SKM-1 (cell line): ENCODE measurements around the gene SLC6A19.
A peak's percentile ranks its signal among the peaks of the same experiment; 100 is the strongest.

Experiments
- DNase-seq: peaks from one replicate; lab custom pipeline; 2025; ENCODE audit not compliant: unreplicated experiment; lab: John Stamatoyannopoulos, UW

The SLC6A19 gene

DNA sequence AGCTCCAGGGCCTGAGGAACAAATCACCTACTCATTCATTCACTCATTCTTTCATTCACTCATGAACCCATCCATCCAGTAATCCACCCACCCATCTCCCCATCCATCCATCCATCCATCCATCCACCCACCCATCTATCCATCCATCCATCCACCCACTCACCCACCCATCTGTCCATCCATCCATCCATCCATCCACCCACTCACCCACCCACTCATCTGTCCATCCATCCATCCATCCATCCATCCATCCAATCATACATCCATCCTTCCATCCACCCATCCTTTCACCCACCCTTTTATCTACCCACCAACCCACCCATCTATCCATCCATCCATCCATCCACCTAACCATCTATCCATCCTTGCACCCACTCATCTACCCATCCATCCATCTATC lies 35.5 kb upstream of the SLC6A19 start:
- no peak for DNase-seq

DNA sequence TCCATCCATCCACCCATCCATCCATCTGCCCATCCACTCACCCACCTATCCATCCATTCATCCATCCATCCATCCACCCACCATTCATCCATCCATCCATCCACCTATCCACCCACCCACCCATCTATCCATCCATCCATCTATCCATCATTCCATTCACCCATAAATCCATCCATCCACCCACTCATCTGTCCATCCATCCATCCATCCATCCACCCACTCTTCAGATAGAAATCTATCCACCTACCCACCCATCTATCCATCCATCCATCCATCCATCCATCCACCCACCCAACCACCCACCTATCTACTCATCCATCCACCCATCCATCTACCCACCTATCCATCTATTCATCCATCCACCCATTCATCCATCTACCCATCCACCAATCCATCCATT lies 35.0 kb upstream of the SLC6A19 start:
- DNase-seq, result no peak

DNA sequence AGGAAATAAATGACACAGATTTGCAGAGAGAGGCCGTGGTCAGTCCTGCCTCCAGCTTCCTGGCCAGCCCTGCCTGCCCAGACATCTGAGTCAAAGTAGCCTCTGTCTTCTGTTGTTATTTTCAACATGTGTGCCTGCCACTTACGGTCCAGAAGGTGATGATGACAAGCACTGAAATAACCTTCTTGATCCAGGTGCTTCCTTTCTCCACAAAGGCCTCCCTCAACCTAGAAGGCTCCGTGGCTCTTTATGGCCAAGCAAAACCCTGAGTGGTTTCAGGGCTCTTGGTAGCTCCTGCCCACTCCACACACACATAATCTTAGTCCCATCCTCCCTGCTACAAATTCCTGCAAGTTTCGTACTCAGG lies 34.1 kb upstream of the SLC6A19 start:
- no peak for DNase-seq

DNA sequence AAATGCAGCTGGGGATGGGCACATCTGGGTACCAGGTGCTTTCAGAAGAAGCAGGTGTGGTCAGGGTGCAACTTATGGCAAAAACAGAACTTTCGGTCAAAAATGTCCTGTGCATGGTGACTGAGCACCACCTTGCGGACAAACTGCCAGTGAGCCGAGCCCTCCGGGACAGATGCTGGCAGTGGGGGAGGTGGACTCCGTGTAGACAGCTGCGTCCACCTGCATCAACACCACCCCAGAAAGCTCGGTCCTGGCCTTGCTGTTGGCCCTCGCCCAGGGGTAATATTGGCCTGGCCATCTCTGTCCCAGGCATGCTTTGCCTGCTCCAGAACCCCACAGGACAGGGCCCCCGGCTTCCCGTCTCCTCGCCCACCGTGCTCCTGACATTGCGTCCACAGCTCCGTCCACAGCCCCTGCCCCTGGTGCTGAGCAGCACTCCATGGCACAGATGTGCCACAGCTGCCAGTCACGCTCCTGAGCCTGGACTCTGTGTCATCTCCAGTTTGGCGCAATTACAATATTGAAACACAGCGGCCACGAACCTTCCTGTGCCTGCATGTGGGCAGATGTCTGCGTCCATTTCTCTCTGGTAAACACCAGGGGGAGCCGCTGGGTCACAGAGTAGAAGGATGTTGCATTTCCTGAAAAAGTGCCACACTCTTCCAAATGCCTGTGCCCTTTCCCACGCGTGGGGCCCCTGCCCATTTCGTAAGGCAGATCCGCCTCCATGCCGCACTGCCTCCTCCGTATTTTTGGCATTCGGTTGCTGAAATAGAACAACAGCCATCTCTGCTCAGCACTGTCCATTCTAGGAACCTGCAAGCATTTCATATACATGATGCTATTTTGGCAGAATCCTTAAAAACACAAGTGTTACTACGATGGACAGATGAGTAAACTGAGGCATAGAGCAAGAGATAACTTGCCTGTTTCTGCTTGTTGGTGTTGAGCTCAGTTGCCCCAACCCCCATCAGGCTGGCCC lies 33.4 kb upstream of the SLC6A19 start:
- peak; percentile 53 for DNase-seq

DNA sequence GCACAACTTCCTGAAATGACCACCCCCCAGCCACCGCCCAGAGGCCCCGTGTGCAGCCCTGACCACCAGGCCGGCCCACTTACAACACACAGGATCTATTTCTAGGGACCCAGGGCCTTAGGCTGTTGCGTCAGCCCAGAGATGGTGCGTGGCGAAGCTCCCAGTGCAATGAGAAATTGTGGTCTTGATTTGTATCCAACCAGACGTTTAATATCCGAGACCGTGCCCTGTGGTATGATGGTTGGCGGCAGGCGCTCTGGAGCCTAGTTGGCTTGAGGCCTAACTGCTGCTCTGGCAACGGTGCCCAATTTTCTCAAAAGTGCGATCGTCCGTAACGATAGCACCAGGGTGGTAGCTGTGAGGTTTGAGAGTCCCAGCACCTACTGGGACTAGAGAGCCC lies 32.6 kb upstream of the SLC6A19 start:
- DNase-seq, result no peak

DNA sequence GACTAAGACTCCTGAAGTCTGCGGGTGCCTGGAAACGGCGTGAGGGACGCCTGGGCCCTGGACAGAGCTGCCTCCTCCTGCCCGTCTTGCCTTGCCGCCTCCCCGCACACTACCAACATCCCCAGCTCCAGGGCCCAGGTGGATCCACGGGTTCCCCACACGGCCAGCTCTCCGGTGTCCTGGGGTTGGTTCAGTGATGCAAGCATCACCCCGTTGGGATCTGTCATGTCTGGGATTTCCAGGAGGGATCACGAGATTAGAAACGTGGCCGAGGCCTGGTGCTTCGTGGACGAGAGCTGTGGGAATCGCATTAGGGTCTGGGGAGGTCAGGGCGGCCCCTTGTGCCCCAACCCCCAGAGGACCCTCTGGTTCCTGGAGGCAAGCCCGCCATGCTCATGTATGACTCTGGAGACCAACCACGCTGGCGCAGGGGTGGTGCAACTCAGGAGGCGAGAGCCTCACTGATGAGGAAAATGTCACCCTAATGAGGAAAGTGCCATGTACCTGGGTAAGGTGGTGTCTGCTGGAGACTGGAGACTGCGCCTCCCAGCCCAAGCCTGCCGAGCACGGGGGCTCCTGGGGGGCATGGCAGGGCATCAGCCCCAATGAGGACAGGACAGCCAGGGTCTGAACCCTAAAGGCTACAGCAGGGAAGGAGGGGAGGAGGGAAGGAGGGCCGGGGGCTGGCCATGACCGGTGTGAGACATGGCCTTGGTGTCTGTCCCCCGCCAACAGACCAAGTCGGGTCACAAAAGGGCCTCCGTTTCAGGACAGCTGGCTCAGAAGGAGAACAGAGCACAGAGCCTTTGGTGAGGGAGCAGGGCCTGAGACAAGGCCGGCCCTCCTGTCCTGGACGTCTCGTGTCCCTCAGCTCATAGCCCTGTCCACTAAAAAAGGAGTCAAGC lies 31.9 kb upstream of the SLC6A19 start:
- no peak for DNase-seq

DNA sequence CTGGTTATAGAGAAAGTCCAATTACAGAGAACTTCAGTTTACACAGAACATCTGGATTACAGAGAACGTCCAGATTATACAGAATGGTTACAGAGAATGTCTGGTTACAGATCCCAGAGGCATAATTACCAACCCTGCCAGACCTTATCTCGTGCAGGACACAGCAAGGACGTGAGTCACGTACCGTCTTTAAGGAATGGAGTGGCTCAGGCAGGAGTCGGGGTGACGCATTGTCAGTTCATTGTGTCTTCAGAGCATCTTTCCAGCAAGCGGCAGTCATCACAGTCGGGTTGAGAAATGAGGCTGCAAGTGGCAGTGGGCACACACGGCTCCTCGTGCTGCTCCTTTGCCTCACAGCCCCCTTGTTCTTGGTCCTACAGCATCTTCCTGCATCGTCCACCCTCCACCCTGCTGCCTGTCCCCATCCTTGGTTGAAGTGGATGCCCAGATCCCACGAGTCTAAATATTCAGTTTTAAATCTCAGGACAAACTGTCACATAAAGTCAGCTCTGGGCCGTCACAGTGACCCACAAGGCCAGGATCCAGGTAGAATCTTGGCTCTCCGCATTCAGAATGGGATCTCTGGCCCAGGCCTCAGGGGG lies 30.0 kb upstream of the SLC6A19 start:
- DNase-seq, result no peak

DNA sequence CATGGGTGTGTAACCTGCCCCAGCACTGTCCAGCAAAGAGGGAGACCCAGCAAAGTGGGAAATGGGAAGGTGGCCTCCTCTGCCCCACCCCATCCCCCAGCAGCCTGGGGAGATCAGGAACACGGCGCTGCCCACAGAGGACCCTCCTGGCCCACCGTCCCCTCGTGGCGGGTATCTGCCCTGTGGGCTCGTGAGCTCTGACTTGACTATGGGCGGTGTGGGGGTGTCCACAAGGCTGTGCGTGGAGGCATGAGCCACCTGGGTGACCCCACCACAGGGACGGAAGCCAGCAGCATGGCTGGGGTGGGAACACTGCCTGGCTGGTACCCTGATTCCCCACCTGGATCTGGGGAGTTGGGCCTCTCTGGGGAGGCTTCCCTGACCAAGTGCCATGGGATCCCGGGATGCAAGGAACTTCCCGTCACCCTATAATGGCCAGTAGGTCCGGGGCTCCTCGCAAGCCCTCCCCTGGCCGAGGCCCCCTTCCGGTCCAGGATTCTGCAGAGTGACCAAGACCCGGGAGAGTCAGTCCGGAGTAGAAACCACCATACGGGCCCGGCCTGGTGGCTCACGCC lies 29.3 kb upstream of the SLC6A19 start:
- DNase-seq, result no peak

DNA sequence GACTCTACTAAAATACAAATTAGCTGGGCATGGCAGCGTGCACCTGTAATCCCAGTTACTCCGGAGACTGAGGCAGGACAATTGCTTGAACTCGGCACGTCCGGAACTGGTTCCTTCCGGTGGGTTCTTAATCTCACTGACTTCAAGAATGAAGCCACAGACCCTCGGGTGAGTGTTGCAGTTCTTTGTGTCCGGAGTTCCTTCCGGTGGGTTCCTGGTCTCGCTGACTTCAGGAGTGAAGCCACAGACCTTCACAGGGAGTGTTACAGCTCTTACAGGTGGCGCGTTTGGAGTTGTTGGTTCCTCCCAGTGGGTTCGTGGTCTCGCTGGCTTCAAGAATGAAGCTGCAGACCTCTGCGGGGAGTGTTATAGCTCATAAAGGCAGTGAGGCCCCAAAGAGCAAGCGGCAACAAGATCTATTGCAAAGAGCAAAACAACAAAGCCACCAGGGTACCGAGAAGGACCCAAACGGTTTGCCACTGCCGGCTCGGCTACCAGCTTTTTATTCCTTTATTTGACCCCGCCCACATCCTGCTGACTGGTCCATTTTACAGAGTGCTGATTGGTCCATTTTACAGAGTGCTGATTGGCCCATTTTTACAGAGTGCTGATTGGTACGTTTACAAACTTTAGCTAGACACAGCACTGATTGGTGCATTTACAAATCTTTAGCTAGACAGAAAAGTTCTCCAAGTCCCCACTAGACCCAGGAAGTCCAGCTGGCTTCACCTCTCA lies 28.6 kb upstream of the SLC6A19 start:
- no peak for DNase-seq

DNA sequence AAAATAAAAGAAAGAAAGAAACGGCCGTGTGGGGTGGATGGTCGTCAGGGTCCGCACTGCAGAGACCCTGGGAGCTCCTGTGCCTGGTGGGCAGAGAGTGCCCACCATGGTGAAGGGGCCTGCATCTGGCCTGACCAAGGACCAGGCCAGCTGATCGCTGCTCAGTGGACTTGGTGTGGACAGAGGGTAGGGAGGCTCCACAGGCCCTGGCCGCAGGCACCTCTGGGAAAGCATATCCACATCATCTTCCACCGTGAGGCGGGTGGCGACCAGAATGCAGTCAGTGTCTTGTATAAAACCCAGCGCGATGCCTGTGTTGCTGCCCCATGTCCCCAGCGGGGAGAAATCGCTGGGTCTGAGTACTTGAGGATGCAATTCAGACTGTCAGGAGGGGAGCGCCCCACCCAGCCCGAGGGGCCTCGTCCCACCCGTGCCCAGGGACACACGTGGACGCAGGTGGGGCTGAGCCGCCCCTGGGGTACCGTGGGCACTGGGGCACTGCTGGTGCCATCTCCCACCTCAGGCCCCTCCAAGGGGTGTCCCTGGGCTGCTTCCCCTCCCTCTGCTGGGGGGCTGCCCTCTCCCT lies 27.8 kb upstream of the SLC6A19 start:
- DNase-seq, result no peak

DNA sequence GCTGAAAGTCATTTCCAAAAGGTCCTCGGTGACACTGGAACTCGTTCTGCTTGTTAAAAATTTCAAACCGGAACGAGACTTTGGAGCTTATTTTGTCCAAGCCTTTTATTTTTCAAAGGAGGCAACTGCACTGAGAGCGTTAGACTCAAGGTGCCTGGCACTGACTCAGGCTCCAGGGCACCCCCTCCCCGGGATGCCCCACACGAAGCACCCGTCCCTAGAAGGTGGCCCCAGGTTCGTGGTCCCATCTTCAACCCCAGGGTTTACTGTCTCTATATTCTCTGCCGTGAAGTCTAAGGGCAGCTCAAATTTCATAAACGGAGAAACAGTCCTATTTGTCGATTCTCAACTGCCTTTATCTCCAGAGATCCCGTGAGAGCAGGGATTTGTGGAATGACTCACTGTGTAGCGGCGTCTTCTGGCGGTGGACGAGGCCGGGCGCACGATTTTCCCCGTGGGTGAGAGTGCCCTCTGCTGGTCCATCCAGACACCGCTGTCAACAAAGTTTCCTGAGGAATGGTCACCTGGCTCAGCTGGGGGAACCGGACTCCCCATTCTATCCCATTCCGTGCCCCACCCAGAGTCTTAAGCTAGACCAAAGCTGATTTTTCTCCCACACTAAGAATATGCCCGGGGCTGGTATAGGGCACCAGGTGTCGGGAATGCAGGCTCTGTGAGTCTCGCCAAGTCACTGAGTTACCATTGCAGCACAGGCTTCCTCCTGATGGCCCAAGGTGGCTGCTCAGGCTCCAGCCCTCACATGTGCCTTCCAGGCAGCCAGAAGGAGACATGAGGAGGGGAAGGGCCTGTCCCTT lies 27.1 kb upstream of the SLC6A19 start:
- DNase-seq, result peak; percentile 10

DNA sequence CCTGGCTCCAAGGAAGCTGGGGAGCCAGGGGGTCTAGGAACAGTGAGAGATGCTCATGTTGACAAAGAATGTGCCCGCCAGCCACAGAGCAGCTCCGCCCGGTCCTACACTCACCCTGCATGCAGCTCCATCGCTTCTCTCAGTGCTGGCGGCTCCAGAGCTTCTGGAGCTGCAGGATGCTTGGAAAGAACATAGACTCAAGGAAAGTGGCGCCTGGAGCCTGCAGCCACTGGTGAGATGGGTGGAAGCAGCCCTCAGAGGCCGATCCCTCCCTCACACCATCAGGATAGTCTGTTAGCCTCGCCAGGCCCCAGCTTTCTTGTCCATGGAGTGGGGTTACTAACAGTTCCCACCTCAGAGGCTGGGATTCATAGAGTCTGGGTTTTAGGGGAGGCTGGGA lies 26.4 kb upstream of the SLC6A19 start:
- DNase-seq, result no peak

DNA sequence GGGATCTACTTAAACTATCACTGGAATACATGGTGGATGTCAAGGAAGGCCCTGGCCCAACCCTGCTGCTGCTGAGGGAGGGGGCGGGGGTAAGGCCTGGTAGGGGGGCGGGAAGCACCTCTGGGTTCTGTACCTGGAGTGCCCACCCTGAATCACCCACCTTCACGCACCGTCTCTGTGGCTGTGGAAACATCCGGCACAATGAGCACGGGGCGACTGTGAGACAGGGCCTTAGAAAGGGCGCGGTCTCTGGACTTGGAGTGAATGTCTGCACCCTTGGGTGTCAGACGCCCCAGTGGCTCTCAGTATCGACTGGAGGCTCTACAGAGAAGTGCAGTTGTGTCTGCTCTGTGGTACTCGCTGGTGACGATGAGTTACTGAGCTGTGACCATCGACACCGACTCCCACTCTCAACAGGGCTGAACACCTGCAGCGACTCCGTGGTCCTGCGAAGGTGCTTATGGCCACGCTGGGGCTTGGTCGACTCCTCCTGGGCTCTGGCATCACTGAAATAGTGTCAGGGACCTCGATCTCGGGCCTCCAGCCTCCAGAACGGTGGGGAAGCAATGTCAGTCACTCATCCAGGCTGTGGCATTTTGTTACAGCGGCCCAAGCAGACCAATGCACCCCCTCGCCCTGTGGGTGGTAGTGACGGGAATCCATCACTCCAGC lies 25.5 kb upstream of the SLC6A19 start:
- DNase-seq, result no peak

DNA sequence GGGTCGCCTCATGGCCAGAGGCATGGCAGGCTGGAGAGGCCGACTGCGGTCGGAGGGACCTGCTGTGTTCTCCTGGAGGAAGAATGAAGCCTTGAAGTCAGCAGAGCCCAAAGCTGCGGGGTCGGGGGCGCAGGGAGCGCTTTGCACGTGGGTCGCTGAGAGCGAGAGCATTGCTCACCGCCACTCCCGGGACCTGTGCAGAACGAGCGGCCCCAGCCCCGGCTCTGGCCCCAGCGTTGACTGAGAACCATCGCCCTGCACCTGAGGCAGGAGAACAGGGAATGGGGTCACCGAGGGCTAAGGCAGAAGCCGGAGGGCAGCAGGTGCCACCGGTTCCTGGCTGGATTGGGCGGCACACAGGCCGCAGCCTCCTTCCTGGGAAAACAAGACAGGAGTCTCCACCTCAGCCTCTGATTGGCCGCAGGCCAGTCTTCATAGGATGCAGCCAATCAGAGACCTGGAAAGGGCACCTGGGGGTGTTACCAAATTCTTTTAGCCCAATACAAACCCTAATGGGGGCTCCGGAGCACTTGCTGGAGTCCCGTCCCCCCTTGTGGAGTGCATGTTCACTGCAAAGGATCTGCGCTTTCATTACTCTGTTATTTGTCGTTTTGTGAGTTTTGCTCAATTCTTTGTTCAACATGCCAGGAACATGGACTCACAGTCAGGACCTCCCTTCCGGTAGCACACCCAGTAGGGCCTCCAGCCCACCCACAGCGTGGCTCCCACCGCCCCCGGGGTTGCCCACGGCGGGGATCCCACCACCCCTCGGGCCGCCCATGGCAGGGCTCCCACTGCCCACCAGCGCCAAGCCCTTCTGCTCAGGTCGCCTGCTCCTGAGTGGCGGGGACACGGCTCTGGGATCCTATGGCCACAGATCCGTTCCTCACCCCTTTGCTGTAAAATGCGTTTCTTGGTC lies 24.7 kb upstream of the SLC6A19 start:
- DNase-seq, result no peak

DNA sequence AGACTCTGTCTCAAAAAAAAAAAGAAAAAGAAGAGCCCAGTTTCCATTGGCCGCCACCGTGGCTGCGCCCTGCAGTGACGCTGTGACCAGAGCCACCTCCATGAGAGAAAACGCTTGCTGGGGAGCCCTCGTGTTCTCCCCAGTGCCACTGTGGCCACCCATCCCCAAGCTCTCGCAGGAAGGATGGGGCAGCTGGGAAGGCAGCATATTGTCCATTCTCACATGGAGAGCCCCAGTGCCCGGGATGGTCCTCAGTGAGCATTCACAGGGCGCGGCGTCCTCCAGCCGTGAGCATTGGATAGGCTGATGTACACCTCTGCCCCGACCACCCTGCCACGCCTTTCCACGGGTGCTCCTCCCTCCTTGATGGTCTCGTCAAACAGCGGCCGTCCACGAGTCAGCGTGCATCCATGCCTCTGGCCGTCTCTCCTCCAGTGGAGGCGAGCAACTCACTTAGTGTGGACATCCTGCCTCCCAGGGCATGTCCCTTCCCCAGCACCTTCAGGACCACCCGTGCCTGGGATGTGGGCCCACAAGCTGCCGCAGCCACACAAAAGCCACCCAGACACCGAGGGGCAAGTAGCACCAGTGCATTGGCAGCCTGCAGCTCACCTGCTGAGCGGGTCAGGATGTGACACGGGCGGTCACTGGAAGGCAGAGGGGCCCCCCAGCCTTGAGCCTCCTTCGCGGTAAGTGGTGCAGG lies 23.4 kb upstream of the SLC6A19 start:
- no peak for DNase-seq

DNA sequence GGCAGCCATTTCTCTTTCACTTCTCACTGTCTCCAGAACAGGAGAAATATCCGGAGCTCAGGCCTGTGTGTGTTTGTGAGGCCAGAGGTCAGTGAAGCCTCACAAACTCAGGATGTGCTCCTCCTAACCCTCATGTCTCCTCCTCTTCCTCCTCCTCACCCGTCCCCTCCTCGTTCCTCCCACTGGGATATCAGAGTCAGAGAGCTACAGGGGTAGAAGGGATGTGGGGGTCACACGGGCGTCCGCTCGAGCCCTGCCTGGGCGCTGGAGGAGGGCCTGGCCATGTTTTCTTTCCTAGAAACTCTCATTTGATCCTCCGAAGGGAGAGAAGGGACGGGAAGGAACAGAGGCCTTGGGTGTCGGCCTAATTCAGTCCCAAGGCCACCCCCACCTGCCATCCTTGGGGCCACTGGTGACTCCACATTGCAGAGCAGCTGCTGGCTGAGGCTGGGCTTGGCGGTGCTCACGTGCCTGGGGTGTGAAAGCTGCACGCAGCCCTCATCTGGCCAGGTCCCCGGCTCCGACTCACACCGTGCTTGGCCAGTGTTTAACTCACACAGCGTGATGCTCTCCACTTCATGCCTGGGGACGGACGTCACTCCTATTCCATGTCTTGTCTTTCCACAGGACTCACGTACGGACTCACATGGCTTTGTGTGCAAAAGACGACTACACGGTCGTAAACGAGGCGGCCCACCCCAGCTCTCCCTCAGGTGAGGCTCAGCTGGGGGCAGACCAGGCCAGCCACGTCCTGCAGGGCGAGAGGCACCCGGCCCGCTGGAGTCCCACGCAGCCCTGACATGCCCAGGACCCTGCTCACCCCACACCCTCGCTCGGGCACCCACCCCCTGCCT lies 22.6 kb upstream of the SLC6A19 start:
- no peak for DNase-seq
